SK-N-SH (cell line): ENCODE results near the gene CALHM1.

ENCODE experiments used
- CHD2 ChIP-seq: fragments of 150-350 bp; IDR thresholded peaks from 2 replicates; pipeline ENCODE4 v1.6.1; 2018; ENCODE audit warnings: low read length; ENCODE audit not compliant: partially characterized antibody
- CTCF ChIP-seq: fragments of 200-600 bp; sonication (generic); IDR thresholded peaks from 2 replicates; pipeline ENCODE4 v1.6.1; 2017; ENCODE audit warnings: antibody characterized with exemption, mild to moderate bottlenecking, moderate library complexity
- EP300 ChIP-seq, 2 experiments: IDR thresholded peaks; 2 replicates each; pipeline versions ENCODE4 v1.4.0 to v1.6.1; 2012; ENCODE audit warnings: borderline replicate concordance in 1 of 2, low read depth in 1 of 2, low read length in 1 of 2
- EZH2phosphoT487 ChIP-seq: fragments of 200-600 bp; sonication (generic); IDR thresholded peaks from 2 replicates; pipeline ENCODE4 v1.6.1; 2017; ENCODE audit warnings: low read depth, mixed run types, mild to moderate bottlenecking, antibody characterized with exemption, moderate library complexity, borderline replicate concordance
- FOXJ3 ChIP-seq: sonication (generic); formaldehyde crosslinking; IDR thresholded peaks from 2 replicates; pipeline ENCODE4 v1.5.1; 2020; ENCODE audit warnings: mild to moderate bottlenecking, missing genetic modification reagents
- GATA2 ChIP-seq: sonication (generic); formaldehyde crosslinking; IDR thresholded peaks from 2 replicates; pipeline ENCODE4 v1.5.0; 2020; ENCODE audit warnings: mild to moderate bottlenecking, missing genetic modification reagents
- MEF2A ChIP-seq: IDR thresholded peaks from 2 replicates; pipeline ENCODE4 v1.4.0; 2012; ENCODE audit warnings: low read depth, borderline replicate concordance
- NFIC ChIP-seq: IDR thresholded peaks from 2 replicates; pipeline ENCODE4 v1.4.0; 2012; ENCODE audit warnings: borderline replicate concordance
- NRF1 ChIP-seq: IDR thresholded peaks from 2 replicates; pipeline ENCODE4 v1.6.1; 2012; ENCODE audit warnings: low read depth, mild to moderate bottlenecking, low read length
- RAD21 ChIP-seq: IDR thresholded peaks from 2 replicates; pipeline ENCODE4 v1.6.1; 2012; ENCODE audit warnings: mild to moderate bottlenecking, low read length
- RCOR1 ChIP-seq: fragments of 150-350 bp; IDR thresholded peaks from 2 replicates; pipeline ENCODE4 v1.6.1; 2017; ENCODE audit warnings: antibody characterized with exemption, low read length
- USF1 ChIP-seq: IDR thresholded peaks from 2 replicates; pipeline ENCODE4 v1.4.0; 2012; ENCODE audit warnings: low read depth, borderline replicate concordance
- YY1 ChIP-seq: IDR thresholded peaks from 2 replicates; pipeline ENCODE4 v1.4.0; 2012; ENCODE audit warnings: low read depth, mild to moderate bottlenecking

- TF ChIP-seq CTCF: no peak
- no peak for TF ChIP-seq EP300 (IDR thresholded peaks at IDR 0.05; ENCODE audit: borderline replicate concordance in 1 of 2, low read depth in 1 of 2, low read length in 1 of 2)
- no peak for TF ChIP-seq FOXJ3 (CRISPR knock-in tag)
- no peak for TF ChIP-seq MEF2A
- no peak for TF ChIP-seq EZH2phosphoT487
- TF ChIP-seq NRF1: no peak
- no peak for TF ChIP-seq USF1
- no peak for TF ChIP-seq GATA2
- no peak for TF ChIP-seq NFIC
- TF ChIP-seq CHD2: no peak
- no peak for TF ChIP-seq RAD21
- TF ChIP-seq RCOR1: no peak
- TF ChIP-seq YY1: no peak
These were observed 40.4 kb upstream of the CALHM1 start for GRCh38 chr10:103498936-103499638.
